ENCODE data around the gene PRKCG.
A peak's percentile ranks its signal among the peaks of the same experiment; 100 is the strongest.

PRKCG gene

DNA sequence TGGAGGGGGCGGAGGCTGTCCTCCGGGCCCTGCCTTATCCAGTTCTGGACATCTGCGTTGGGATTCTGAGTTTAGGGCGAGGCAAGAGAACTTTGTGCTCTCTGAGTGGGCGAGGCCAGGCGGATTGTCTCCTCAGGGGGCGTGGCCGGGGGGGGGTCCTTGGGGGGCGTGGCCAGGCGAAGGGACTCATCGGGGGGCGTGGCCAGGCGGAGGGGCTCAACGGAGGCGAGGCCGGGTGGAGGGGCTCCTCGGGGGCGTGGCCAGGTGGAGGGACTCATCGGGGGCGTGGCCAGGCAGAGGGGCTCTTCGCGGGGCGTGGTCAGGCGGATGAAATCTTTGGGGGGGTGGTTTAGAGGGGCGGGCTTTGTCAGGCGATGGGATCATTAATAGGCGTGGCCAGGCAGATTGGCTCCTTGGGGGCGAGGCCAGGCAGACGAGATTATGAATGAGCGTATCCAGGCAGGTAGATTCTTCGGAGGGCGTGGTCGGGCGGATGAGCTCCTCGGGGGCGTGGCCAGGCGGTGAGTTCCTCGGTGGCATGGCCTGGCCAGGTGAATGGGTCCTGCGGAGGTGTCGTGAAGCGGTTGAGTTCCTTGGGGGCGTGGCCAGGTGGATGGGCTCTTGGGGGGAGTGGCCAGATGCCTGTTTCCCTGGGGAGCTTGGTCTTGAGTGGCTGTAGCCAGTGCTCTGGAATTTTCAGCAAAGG, 16.8 kb downstream of the PRKCG start:
- DNase-seq (ENCODE audit: low read depth), result no peak

- DNase-seq (ENCODE audit: low read depth), result no peak
Observed at GRCh38 chr19:53900191-53900860, 18.3 kb downstream of the PRKCG start.

DNA sequence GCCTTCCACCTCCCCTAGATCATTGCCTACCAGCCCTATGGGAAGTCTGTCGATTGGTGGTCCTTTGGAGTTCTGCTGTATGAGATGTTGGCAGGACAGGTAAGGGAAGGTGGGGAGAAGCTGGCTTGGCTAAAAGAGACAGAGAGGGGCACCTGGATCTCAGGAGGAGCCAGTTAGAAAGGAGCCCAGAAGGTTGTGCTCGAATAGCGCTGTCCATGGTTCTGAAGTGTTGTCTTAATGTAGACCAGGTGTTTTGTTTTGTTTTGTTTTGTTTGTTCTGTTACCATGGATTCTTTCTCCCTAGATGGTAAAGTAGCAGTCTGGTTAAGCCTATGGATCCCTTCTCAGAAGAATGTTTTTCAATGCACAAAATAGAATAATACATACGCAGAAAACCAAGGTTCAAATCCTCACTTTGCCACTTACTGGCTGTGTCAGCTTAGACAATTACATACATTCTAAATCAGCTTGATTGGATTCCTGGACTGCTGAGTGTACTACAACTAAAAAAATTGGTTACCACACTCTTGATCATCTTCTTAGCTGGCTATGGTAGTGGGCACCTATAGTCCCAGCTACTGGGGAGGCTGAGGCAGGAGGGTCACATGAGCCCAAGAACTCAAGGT, 21.2 kb downstream of the PRKCG start:
- no peak for DNase-seq (ENCODE audit: low read depth)

GRCh38 chr19:53904909-53905308, 22.9 kb downstream of the PRKCG start:
- DNase-seq (ENCODE audit: low read depth), result no peak

- no peak for DNase-seq (ENCODE audit: low read depth)
Observed at GRCh38 chr19:53905787-53906186, 23.8 kb downstream of the PRKCG start.

- no peak for DNase-seq (ENCODE audit: low read depth)
Observed at GRCh38 chr19:53906211-53907192, 24.5 kb downstream of the PRKCG start.

DNA sequence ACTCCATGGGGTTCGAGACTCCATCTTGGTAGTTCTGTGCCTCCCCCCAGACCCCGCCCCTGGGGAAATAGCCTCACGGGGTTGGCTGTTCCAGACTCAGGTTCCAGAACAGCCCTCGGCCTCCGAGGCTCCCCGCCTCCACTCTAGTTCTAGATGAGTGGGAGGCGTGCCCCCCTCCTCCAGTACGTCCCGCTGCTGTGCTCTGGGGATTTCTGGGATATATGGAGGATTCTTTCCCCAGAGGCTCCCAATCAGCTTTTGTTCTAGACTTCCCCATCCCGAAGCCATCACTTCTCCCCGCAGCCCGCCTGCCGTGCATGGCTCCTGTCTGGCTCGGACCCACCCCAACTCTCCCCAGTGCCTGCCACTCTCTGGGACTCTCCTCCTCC, 25.2 kb downstream of the PRKCG start:
- DNase-seq (ENCODE audit: low read depth), result no peak

DNA sequence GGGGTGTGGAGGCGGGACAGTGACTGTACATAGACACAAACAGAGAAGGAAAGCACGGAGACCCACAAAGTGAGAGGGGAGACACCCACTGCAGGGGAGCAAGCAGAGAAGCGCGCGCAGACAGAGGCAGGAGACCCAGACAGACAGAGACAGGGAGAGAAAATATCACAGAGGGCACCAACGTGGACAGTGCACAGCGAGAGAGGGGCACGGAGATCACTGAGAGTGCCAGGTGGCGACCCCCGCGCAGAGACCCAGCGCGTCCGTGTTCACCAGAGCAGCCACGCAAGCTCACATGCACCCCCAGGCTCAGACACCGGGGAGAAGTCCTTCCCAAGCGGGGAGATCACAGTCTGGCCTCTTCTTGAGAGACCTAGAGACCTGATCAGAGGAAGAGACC, 25.7 kb downstream of the PRKCG start:
- no peak for DNase-seq (ENCODE audit: low read depth)

- DNase-seq (ENCODE audit: low read depth), result no peak
Observed at GRCh38 chr19:53908106-53908934, 26.3 kb downstream of the PRKCG start.

- no peak for DNase-seq (ENCODE audit: low read depth)
Observed at GRCh38 chr19:53908935-53909415, 27.0 kb downstream of the PRKCG start, which contains the start of gene CACNG7. Gene CACNG7, plus strand, starts transcription at chr19:53909278. Its CDS starts 3,554 bp downstream, at chr19:53912832.

GRCh38 chr19:53909471-53910169, 27.6 kb downstream of the PRKCG start:
- no peak for DNase-seq (ENCODE audit: low read depth)

DNA sequence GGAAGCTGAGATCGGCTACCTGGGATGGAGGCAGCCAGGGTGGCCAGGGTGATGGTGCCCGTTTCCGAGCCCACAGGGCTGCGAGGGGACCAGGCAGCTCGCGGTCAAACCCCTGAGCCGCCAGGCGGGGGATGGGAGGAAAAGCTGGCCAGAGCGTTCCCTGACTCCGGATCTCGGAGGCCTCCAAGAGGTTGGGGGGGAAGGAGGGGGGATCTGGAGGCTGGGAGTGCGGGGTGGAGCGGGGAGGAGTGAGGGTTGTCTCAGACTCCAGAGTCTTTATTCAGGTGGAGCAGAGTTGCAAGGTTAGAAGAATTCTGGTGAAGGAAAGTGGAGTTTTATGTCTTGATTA, 28.1 kb downstream of the PRKCG start:
- DNase-seq (ENCODE audit: low read depth), result no peak

DNA sequence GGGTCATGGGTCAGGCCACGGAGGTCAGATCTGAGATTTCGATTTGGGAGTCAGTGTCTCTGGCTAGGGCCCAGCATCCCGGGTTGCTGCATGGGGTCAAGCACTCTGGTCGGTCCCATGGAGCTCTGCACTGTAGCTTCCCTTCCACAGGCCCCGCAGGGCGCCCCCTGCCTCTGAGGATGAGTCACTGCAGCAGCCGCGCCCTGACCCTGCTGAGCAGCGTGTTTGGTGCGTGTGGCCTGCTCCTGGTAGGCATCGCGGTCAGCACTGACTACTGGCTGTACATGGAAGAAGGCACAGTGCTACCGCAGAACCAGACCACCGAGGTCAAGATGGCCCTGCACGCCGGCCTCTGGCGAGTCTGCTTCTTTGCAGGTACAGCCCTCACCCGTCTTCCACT, 30.7 kb downstream of the PRKCG start:
- DNase-seq (ENCODE audit: low read depth), result no peak

DNA sequence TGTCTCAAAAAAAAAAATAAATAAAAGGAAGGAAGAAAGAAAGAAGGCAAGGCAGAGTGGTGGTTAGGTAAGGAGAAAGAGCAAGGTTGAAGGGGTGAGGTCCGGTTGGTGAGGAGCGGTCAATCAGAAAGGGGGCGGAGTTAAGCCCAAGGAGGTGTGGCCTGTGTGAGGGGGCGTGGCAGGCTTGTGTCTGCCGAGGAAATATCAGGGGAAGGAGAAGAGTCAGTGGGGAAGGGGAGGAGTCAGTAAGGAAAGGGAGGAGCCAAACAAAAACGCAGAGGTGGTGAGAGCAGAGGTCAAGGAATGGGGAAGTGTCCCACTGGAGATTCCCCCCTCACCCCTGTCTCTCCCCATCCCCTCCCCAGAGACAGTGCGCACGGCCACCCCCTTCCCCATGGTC, 33.0 kb downstream of the PRKCG start:
- DNase-seq (ENCODE audit: low read depth), result no peak

DNA sequence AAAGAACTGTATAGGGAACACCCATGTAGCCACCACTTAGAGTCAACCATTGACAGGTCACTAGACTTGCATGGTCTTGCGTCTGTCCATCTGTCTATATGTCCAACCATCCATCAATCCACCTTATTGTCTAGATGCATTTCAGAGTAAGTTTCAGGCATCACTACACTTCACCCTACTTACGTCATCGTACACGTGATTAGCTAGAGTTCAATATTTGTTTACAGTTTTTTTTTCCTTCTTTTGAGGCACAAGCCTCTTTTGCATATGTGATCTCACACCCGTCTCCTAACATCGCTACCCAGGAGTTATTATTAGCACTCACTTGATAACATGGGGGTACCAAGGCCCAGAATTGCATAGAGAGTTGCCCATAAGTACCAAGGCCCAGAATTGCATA, 34.0 kb downstream of the PRKCG start:
- no peak for DNase-seq (ENCODE audit: low read depth)

DNA sequence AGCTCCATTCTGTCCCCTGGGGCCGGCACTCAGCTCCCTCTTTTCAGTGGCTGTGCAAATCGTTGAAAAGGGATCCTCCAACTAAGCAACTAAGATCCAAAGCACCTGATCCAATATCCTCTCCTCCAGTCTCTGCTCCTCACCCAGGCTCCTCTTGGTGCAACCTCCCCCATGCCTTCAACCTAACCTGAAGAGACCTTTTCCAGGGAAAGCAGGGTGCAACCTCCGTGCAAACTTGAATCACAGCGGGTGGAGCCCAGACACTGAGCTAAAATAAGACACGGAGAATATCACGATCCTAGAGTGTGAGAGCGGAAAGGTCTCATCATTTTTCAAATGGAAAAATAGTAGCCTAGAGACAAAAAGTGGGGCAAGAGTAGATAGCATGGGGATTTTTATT, 35.4 kb downstream of the PRKCG start:
- no peak for DNase-seq (ENCODE audit: low read depth)

DNA sequence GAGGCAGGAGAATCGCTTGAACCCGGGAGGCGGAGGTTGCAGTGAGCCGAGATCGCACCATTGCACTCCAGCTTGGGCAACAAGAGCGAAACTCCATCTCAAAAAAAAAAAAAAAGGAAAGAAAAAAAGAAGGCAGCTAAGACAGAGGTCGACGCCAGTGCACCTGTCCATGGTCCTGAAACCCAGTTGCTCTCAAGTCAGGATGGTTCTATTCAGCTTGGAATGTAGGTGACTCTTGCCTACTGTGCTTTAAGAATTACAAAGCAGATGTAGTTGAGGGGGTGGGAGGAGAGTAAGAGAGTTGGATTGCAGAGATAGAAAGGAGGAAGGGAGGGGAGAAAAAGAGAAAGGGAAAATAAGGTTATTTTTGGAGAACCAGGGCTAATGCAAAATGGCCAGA, 45.7 kb downstream of the PRKCG start:
- DNase-seq (ENCODE audit: low read depth), result peak; percentile 12

- DNase-seq (ENCODE audit: low read depth), result no peak
Observed at GRCh38 chr19:53936029-53936428, 54.0 kb downstream of the PRKCG start.

- no peak for DNase-seq (ENCODE audit: low read depth)
Observed at GRCh38 chr19:53942001-53942786, 60.2 kb downstream of the PRKCG start.

DNA sequence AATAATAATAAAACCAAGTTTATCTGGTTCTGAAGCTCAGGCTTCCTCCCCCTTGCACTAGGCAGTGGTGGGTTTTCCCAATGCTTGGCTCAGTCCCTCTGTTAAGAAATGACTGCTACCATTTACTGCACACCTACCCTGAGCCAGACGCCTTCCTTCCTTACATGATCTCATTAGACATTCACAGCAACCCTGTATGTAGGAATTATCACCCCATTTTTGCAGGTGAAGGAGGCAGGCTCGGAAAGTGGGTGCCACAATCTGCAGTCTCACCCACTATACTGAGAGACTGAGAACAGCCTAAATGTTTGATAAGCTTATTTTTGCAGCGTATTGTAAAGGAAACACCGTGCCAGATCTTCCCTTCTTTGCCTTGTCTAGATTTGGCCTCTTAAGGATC, 62.4 kb downstream of the PRKCG start:
- DNase-seq (ENCODE audit: low read depth), result no peak

Data from GM04504 (cell line).